ENCODE data around the gene SEC31A.
"Not testable (repeated sequence)": the region's sequence is repeated elsewhere in the genome, so short reads cannot be mapped to it uniquely, and the experiment has no call there.

Gene SEC31A

GRCh38 chr4:82850684-82851083, 40.3 kb downstream of the SEC31A start:
- no peak for DNase-seq (ENCODE audit: low read depth in 1 of 2, low spot score in 1 of 2)

- no peak for DNase-seq (ENCODE audit: low read depth in 1 of 2, low spot score in 1 of 2)
These were observed 42.2 kb downstream of the SEC31A start for GRCh38 chr4:82848706-82849105.

GRCh38 chr4:82842593-82842992, 48.4 kb downstream of the SEC31A start:
- no peak for DNase-seq (ENCODE audit: low read depth in 1 of 2, low spot score in 1 of 2)

- DNase-seq (ENCODE audit: low read depth in 1 of 2, low spot score in 1 of 2): no peak
These were observed 51.3 kb downstream of the SEC31A start for GRCh38 chr4:82839624-82840023.

- DNase-seq (ENCODE audit: low read depth in 1 of 2, low spot score in 1 of 2): no peak
These were observed 57.1 kb downstream of the SEC31A start for GRCh38 chr4:82833696-82834313.

- DNase-seq (ENCODE audit: low read depth in 1 of 2, low spot score in 1 of 2): not testable (repeated sequence)
These were observed 57.9 kb downstream of the SEC31A start for GRCh38 chr4:82833060-82833459.

- DNase-seq (ENCODE audit: low read depth in 1 of 2, low spot score in 1 of 2): no peak
These were observed 65.5 kb downstream of the SEC31A start for GRCh38 chr4:82825425-82825824.

GRCh38 chr4:82823062-82823461, 67.9 kb downstream of the SEC31A start:
- no peak for DNase-seq (ENCODE audit: low read depth in 1 of 2, low spot score in 1 of 2)

- DNase-seq (ENCODE audit: low read depth in 1 of 2, low spot score in 1 of 2): no peak
These were observed 70.3 kb downstream of the SEC31A start for GRCh38 chr4:82820689-82821088.

- no peak for DNase-seq (ENCODE audit: low read depth in 1 of 2, low spot score in 1 of 2)
These were observed 72.0 kb downstream of the SEC31A start for GRCh38 chr4:82818664-82819662.

- DNase-seq (ENCODE audit: low read depth in 1 of 2, low spot score in 1 of 2): not testable (repeated sequence)
These were observed 74.1 kb downstream of the SEC31A start for GRCh38 chr4:82816874-82817273.

GRCh38 chr4:82814034-82814433, 76.9 kb downstream of the SEC31A start:
- DNase-seq (ENCODE audit: low read depth in 1 of 2, low spot score in 1 of 2): no peak

- no peak for DNase-seq (ENCODE audit: low read depth in 1 of 2, low spot score in 1 of 2)
These were observed 79.1 kb downstream of the SEC31A start for GRCh38 chr4:82811838-82812341.

- no peak for DNase-seq (ENCODE audit: low read depth in 1 of 2, low spot score in 1 of 2)
These were observed 79.6 kb downstream of the SEC31A start for GRCh38 chr4:82811392-82811791.

- DNase-seq (ENCODE audit: low read depth in 1 of 2, low spot score in 1 of 2): no peak
These were observed 80.8 kb downstream of the SEC31A start for GRCh38 chr4:82810176-82810575.

GRCh38 chr4:82809619-82810018, 81.3 kb downstream of the SEC31A start:
- DNase-seq (ENCODE audit: low read depth in 1 of 2, low spot score in 1 of 2): no peak

GRCh38 chr4:82803746-82804145, 87.2 kb downstream of the SEC31A start:
- no peak for DNase-seq (ENCODE audit: low read depth in 1 of 2, low spot score in 1 of 2)

GRCh38 chr4:82802911-82803310, 88.0 kb downstream of the SEC31A start:
- DNase-seq (ENCODE audit: low read depth in 1 of 2, low spot score in 1 of 2): no peak

GRCh38 chr4:82801910-82802521, 88.9 kb downstream of the SEC31A start:
- no peak for DNase-seq (ENCODE audit: low read depth in 1 of 2, low spot score in 1 of 2)

- DNase-seq (ENCODE audit: low read depth in 1 of 2, low spot score in 1 of 2): no peak
These were observed 91.7 kb downstream of the SEC31A start for GRCh38 chr4:82799006-82799881.

Measured in activated T-helper 1 cell treated with anti-CD3 and anti-CD28 coated beads, Interleukin-2, amount 50 U/mL, for 16 hours (primary cell).